ENCODE measurements around the gene AIG1.

DNA sequence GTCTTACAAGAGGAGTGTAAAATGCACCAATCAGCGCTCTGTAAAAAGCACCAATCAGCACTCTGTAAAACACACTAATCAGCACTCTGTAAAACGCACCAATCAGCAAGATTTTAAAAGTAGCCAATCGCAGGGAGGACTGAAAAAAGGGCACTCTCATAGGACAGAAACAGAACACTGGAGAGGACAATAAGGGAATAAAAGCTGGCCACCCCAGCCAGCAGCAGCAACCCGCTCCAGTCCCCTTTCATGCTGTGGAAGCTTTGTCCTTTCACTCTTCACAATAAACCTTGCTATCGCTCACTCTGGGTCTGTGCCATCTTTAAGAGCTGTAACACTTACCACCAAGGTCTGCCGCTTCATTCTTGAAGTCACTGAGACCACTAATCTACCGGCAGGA lies 1.7 kb upstream of the AIG1 start:
- TF ChIP-seq, protein P1, sequence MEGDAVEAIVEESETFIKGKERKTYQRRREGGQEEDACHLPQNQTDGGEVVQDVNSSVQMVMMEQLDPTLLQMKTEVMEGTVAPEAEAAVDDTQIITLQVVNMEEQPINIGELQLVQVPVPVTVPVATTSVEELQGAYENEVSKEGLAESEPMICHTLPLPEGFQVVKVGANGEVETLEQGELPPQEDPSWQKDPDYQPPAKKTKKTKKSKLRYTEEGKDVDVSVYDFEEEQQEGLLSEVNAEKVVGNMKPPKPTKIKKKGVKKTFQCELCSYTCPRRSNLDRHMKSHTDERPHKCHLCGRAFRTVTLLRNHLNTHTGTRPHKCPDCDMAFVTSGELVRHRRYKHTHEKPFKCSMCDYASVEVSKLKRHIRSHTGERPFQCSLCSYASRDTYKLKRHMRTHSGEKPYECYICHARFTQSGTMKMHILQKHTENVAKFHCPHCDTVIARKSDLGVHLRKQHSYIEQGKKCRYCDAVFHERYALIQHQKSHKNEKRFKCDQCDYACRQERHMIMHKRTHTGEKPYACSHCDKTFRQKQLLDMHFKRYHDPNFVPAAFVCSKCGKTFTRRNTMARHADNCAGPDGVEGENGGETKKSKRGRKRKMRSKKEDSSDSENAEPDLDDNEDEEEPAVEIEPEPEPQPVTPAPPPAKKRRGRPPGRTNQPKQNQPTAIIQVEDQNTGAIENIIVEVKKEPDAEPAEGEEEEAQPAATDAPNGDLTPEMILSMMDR (IDR thresholded peaks at IDR 0.05), result no peak
- TF ChIP-seq POLR2A (IDR thresholded peaks at IDR 0.05), result no peak

Data from body of pancreas (tissue), 4 donors.